ENCODE measurements around the gene ZNF112.
"Not testable (repeated sequence)": the region's sequence is repeated elsewhere in the genome, so short reads cannot be mapped to it uniquely, and the experiment has no call there.

The ZNF112 gene

DNA sequence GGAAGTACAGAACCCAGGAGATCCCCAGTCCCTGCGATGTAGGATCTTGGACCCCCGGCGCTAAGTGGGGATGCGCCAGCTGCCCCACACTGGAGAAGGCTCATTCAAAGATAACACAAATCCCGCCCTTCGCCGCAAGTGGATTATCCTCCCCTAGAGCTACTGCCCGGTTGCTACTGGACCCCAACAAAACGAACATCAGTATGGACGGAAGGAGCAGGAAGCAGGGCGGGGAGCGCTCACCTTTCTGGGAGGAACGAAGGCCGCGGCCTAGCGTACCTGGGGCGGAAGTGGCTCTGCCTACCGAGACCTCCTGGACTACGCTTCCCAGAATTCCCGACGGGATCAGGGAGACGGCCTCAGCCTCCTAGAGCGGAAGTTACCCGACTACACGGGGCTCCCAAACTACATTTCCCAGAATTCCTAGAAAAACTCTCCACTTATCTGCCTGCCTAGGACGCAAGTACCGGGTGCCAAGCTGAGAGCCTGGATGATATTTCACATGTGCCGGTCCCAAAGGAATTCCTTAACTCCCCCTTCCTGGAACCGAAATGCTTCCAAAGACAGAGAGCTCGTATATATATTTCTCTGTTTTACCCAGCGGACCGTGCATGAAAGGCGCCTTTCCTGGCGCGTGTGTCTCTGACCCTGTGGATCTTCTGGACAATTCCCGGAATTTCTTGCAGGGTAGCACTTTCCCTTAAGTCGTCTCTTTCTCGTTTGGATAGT, at the start of gene ZNF112:
ZNF112 (minus strand) TSS at position 298 of the 729 bp plus-strand sequence. CDS start 16,141 bp downstream, outside the sequence.
- peak; percentile 67 for DNase-seq (ENCODE audit: low read depth, low spot score)

DNA sequence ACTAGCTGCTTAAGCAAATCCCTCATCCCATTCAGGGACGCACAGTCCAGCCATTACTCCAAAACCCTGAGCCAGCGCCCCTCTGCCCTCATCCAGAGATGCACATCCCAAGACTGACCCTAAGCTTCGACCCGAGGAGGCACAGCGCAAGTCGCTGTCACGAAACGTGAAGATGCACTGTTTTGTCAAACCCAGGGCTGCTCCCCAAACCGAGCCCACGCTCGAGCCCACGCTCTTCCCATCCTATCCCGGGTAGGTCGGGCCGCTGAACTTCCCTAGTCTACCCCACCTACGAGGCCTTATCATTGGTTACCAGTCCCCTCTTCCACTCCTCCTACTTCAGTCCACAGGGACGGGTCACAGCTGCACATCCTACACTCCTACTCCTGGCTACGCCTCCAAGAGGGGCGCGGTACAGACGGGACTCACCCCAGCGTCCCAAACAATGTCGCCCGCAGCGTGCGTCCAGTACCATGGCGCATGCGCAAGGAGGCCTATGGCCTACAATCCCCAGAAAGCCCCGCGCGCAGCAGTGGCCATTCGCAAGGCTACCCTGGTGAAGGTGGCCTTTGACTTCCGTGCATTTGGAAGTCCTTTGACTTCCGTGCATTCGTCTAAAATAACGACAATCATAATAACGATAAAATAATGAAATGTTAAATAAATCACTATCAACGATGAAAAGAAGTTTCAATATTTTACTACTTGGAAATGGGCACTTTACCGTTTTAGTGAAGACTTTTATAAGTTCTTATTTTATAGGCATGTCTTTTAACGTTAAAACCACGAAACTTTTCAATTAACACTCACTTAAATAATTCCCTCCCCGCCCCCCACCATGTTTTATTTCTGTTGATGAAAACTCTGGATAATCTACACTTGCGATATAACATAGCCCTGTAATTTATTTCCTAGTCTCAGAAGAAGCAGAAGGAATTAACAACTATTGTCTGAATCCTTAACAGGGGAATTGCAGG, 44.9 kb upstream of the ZNF112 start, which contains the start of gene ZNF285:
ZNF285 (minus strand) TSS at position 470 of the 977 bp plus-strand sequence. CDS start 4,395 bp downstream, outside the sequence.
- peak; percentile 85 for DNase-seq (ENCODE audit: low read depth, low spot score)

DNA sequence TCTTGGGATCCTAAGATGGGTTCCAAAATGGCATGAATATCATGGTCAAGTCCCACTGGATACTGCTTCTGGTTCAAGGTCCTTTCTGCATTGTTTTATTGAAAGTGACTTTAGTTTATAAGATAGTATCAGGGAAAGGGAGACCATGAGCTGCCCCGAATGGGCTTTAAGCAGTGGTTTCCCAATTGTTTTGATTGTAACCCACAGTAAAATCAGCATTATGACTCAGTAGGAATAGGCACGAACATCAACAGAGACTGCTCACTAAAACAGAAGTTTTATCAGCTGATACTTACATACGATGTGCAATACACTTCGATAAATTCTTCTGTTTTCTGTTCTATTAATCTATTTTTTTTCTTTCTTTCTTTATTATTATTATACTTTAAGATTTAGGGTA, 32.8 kb upstream of the ZNF112 start:
- not testable (repeated sequence) for DNase-seq (ENCODE audit: low read depth, low spot score)

DNA sequence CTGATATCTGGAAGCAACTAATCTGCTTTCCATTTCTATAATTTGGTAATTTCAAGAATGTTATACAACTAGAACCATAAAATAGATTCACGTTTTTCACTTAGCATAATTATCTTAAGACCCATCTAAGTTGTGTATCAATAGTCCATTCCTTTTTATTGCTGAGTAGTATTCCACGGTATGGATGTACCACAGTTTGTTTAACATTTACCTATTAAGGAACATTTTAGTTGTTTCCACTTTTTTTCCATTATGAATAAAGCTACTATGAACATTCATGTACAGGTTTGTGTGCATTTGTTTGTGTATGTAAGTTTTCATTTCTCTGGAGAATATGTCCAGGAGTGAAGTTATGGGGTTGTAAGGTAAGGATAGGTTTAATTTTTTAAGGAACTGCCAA, 18.3 kb upstream of the ZNF112 start:
- no peak for DNase-seq (ENCODE audit: low read depth, low spot score)

- DNase-seq (ENCODE audit: low read depth, low spot score) = no peak
Measured at GRCh38 chr19:44371815-44372480, 15.5 kb upstream of the ZNF112 start.

DNA sequence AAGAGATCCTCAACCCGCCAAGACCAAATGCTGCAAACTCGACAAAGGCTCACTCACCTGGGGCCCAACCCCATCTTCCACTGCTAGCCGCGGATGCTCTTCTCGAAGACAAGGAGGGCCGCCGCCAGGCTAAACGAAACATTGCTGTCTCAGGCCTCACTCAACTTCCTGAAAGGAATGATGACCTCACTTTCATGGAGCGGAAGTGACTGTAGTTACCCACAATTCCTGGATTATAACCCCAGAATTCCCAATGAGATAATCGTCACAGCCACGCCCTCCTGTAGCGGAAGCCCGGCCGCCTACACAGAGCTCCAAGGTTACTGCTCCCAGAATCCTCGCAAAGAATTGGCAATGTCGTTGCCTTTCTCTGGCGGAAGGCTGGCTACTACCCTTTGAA, 10.5 kb upstream of the ZNF112 start:
- no peak for DNase-seq (ENCODE audit: low read depth, low spot score)

DNA sequence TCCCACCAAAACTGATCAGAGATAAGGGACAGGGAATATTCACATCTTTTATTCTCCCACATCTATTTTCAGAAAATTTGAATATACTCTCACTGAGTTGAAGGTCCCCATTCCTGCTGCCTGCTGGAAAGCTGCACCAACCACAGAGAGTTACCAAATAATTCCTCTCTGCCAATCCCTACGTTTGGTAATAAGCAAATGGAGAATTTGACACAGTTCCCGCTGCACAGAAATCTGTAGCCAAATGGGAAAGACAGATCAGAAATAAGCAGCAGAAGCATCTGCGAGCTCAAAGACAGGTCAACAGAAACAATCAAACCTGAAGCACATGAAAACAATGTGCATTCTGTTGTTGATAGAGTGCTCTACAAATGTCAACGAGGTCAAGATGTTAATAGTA, 9.9 kb downstream of the ZNF112 start:
- DNase-seq (ENCODE audit: low read depth, low spot score) = no peak

- no peak for DNase-seq (ENCODE audit: low read depth, low spot score)
Measured at GRCh38 chr19:44345959-44346358, 10.5 kb downstream of the ZNF112 start.

DNA sequence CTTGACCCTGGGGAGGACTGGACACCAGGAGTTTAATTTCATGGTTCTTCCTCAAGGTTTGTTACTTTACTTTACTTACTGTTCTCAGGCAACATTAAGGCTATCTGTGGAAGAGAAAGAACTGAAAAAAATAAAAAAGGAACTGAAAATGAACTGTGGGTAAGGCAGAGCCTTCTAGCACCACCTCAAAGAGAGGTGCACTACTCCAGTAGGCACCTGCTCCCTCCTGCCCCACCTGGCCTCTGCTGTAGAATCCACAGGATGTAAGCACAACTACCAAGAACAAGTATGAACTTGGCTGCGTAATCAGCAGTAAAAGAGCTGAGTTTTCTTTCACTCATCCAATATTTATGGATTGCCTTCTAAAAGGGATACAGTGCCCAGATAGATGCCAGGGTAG, 12.2 kb downstream of the ZNF112 start:
- no peak for DNase-seq (ENCODE audit: low read depth, low spot score)

DNA sequence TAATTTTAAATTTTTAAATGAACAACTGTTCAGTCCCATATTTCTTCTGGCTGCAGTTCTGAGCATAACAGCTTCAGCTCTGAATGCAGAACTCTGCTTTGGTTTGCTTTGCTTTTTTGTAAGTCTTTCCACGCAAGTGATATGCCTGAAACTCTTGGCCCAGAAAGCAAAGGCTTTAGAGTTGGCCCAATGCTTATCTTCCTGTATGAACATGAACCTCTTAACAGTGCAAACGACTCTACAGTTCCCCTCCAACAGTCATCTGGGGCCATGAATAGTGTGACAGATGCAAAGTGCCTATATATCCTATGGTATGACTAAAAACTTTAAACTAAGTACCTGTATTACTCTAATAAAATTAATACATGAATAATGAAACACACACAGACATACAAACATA, 14.7 kb downstream of the ZNF112 start:
- no peak for DNase-seq (ENCODE audit: low read depth, low spot score)

DNA sequence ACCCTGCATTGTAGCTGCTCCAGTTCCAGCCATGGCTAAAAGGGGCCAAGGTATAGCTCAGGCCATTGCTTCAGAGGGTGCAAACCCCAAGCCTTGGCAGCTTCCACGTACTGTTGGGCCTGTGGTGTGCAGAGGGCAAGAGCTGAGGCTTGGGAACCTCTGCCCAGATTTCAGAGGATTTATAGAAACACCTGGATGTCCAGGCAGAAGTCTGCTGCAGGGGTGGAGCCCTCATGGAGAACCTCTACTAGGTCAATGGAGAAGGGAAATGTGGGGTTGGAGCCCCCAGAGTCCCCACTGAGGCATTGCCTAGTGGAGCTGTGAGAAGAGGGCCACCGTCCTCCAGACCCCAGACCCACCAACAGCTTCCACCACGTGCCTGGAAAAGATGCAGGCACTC, 21.8 kb downstream of the ZNF112 start:
- not testable (repeated sequence) for DNase-seq (ENCODE audit: low read depth, low spot score)

DNA sequence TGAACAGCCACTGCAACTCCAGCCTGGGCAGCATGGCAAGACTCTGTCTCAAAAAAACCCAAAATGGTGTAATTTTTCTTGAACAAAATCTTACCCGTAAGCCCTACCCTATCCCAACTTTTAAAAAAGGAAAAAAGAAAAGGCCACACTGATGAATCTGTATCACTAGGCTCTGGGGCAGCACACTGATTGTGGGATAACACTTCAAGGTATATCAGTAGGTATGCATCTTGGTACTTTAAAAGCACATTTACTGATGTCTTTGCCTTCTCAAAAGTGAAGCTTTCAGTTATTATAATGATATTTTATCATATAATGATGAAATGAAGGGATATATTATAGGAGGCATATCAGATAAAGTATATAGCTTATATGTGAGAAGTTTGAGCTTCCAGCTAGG, 24.3 kb downstream of the ZNF112 start:
- no peak for DNase-seq (ENCODE audit: low read depth, low spot score)

- no peak for DNase-seq (ENCODE audit: low read depth, low spot score)
Measured at GRCh38 chr19:44315883-44316282, 40.6 kb downstream of the ZNF112 start.

GRCh38 chr19:44313231-44313630, 43.2 kb downstream of the ZNF112 start:
- no peak for DNase-seq (ENCODE audit: low read depth, low spot score)

- no peak for DNase-seq (ENCODE audit: low read depth, low spot score)
Measured at GRCh38 chr19:44308011-44308410, 48.5 kb downstream of the ZNF112 start.

DNA sequence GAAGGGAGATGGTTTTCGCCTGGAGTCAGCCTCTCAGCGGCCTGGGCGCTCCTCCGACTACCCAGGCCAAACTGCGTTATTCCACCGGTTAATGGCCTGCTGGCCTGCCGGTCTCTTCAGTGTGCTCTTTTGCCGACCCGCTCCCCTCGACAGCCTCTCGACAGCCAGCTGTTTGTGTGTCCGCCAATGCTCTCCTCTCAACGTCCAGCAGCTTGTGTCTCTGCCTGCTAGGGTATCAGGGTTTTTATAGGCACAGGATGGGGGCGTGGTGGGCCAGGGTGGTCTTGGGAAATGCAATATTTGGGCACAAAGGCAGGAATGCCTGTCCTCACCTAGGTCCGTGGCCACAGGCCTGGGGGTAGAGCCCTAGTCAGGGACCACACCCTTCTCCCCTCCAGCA, 50.2 kb downstream of the ZNF112 start:
- DNase-seq (ENCODE audit: low read depth, low spot score) = no peak

GRCh38 chr19:44305457-44305856, 51.0 kb downstream of the ZNF112 start:
- no peak for DNase-seq (ENCODE audit: low read depth, low spot score)

GRCh38 chr19:44304659-44305193, 51.8 kb downstream of the ZNF112 start, which contains the start of gene ZNF235:
TSS of gene ZNF235 (minus strand) at chr19:44305025. CDS start at chr19:44303404, 1,621 bp downstream.
- peak; percentile 89 for DNase-seq (ENCODE audit: low read depth, low spot score)

DNA sequence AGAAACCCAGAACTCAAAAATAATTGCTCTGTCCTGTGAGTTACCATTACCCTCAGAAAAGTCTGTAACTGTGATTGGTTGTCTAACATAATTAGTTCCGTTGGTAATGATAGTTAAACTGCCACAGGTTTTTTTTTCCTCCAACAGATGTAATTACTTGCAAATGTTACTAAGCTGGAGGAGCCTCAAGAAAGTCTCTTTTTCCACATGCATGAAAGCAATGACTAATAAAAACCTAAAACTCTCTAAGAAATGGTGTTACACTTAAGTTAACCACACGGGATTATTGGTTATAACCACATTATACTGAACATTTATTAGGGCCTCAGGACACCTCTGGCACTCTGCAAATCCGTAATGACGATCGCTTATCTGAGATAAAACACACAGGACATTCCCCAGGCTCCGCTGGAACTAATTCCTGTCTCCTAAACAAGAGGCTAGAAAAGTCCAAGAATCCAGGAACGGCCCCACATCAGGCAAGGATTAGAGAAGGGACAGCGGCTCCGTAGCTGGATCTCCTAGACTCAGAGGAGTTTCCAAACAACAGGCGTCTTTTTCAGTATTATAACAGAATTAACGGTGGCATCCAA, 52.4 kb downstream of the ZNF112 start:
- no peak for DNase-seq (ENCODE audit: low read depth, low spot score)

DNA sequence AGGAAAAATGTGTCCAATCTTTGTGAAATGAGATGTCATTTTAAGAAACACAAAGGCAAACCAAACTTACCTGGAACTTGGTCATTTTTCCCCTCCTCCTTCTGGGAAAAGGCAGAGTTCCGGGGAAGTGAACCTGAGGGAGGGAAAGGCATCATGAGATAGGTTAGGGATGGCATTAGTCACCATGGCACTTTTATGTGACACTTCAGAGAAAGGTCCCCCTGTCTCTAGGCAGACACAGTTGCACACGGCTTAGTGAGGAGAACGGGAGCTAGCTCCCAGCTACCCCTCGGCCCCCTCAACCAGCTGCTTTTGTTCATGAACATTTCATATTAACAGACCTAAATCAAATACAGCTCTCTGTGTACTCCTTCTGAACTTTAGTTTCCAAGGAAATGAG, 53.2 kb downstream of the ZNF112 start:
- no peak for DNase-seq (ENCODE audit: low read depth, low spot score)

- DNase-seq (ENCODE audit: low read depth, low spot score) = no peak
Measured at GRCh38 chr19:44284968-44285367, 71.5 kb downstream of the ZNF112 start.

Data from smooth muscle cell of the brain vasculature (primary cell).